ENCODE data around the gene CORO2A. TPM values are rescaled to one million over a fixed set of nuclear protein-coding genes. Genes with fewer than 3 reads are reported as not detected.

CORO2A gene
- polyA plus RNA-seq, 1 of the 3 experiments (the other 2 are of a cell fraction) = 2.3 TPM

DNA sequence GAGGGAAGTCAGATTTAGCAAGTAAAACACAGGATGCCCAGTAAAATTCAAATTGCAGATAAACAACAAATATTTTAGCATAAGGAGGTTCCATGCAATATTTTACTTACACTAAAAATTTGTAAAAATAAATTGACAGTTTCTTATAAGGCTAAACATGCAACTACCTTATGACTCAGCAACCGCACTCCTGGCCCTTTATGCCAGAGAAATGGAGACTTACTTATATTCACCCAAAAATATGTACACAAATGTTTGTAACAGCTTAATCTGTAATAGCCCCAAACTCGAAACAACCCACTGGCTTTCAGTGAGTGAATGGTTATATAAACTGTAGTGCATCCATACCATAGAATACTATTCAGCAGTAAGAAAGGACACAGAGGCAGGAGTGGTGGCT lies 44.9 kb downstream of the CORO2A start:
- H3K9me3 ChIP-seq = no peaks in the 10 kb centered on the region
- no peak overlapping the region for H3K4me3 ChIP-seq (ENCODE audit: low read depth in 2 of 2, low read length in 1 of 2)
- H4K20me1 ChIP-seq (ENCODE audit: insufficient read depth) = no peaks in the 10 kb centered on the region
- no peak for DNase-seq
- CTCF ChIA-PET = interaction anchor here (0.6 to 1.9 kb wide), 2 partner anchors 12 to 95 kb away, joined by 3 to 5 read pairs; no protein-coding TSS in a partner anchor
- no peaks in the 10 kb centered on the region for H3K27me3 ChIP-seq (ENCODE audit: insufficient read depth)
- POLR2A ChIA-PET = no interaction called here
- no peaks in the 10 kb centered on the region for H3K36me3 ChIP-seq (replicated peaks in 1 of 2; ENCODE audit: control insufficient read depth in 1 of 2, insufficient read depth in 2 of 2, low read length in 1 of 2)
- TF ChIP-seq POLR2AphosphoS5 (IDR thresholded peaks at IDR 0.05; ENCODE audit: low read depth, low read length) (no peak), SIN3A (IDR thresholded peaks at IDR 0.05; ENCODE audit: borderline replicate concordance, low read depth, low read length) (no peak), USF1 (IDR thresholded peaks at IDR 0.05; ENCODE audit: borderline replicate concordance, low read depth) (no peak), RXRA (IDR thresholded peaks at IDR 0.05; ENCODE audit: borderline replicate concordance, low read depth) (no peak), MXI1 (IDR thresholded peaks at IDR 0.05; ENCODE audit: low read depth, low read length) (no peak)
- TF ChIP-seq, protein P1, sequence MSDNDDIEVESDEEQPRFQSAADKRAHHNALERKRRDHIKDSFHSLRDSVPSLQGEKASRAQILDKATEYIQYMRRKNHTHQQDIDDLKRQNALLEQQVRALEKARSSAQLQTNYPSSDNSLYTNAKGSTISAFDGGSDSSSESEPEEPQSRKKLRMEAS (IDR thresholded peaks at IDR 0.05; ENCODE audit: low read depth) = no peak
- WGBS (ENCODE audit: low lambda C conversion rate) = 87% methylated on average over 2 of the region's 2 CpGs
- no peak overlapping the region for H3K9ac ChIP-seq
- peaks cover 0 to 26% of the 10 kb centered on the region in 2 experiments; a peak in 1 of 4 replicates for H3K4me1 ChIP-seq (ENCODE audit: control insufficient read depth in 1 of 2, insufficient read depth in 2 of 2, low read depth in 1 of 2, low read length in 1 of 2)
- no peaks in the 10 kb centered on the region for H3K79me2 ChIP-seq (ENCODE audit: insufficient read depth)
- H2AFZ ChIP-seq (ENCODE audit: low read depth) = no peak overlapping the region
- no peaks in the 10 kb centered on the region for H3K9me2 ChIP-seq
- H3F3A ChIP-seq (replicated peaks; ENCODE audit: insufficient read depth) = no peaks in the 10 kb centered on the region
- no peak overlapping the region for H3K27ac ChIP-seq (ENCODE audit: low read depth in 2 of 2, low read length in 1 of 2)
- H3K4me2 ChIP-seq = no peak overlapping the region

- Histone ChIP-seq H3K4me2 (no peak overlapping the region), H3K9me2 (no peaks in the 10 kb centered on the region), H3K27me3 (ENCODE audit: insufficient read depth) (no peaks in the 10 kb centered on the region), H3K27ac (ENCODE audit: low read depth in 2 of 2, low read length in 1 of 2) (peak overlapping the region in 1 of 2 experiments; percentile 78; a peak in 2 of 4 replicates), H3K36me3 (replicated peaks in 1 of 2; ENCODE audit: control insufficient read depth in 1 of 2, insufficient read depth in 2 of 2, low read length in 1 of 2) (no peaks in the 10 kb centered on the region), H4K20me1 (ENCODE audit: insufficient read depth) (no peaks in the 10 kb centered on the region), H3K4me1 (ENCODE audit: control insufficient read depth in 1 of 2, insufficient read depth in 2 of 2, low read depth in 1 of 2, low read length in 1 of 2) (peaks cover 0 to 31% of the 10 kb centered on the region in 2 experiments; a peak in 1 of 4 replicates), H3K79me2 (ENCODE audit: insufficient read depth) (no peaks in the 10 kb centered on the region), H3K9me3 (no peaks in the 10 kb centered on the region), H3K4me3 (ENCODE audit: low read depth in 2 of 2, low read length in 1 of 2) (no peak overlapping the region), H3F3A (replicated peaks; ENCODE audit: insufficient read depth) (no peaks in the 10 kb centered on the region), H2AFZ (ENCODE audit: low read depth) (no peak overlapping the region), H3K9ac (no peak overlapping the region)
- 28% methylated on average over 6 of the region's 7 CpGs for WGBS (ENCODE audit: low lambda C conversion rate)
- DNase-seq = peak; percentile 75
- ChIA-PET CTCF (interaction anchor here (2.3 kb wide), 1 partner anchor 27 kb away, joined by 9 read pairs; the partner anchor contains the start of gene TRIM14), POLR2A (no interaction called here)
- TF ChIP-seq IRF3 (IDR thresholded peaks at IDR 0.05; ENCODE audit: low read depth, low read length) = no peak
- no peak for TF ChIP-seq TEAD4 (IDR thresholded peaks at IDR 0.05; ENCODE audit: borderline replicate concordance, insufficient read depth)
- no peak for TF ChIP-seq FOSL2 (IDR thresholded peaks at IDR 0.05; ENCODE audit: borderline replicate concordance, low read depth)
- no peak for TF ChIP-seq RFX5 (IDR thresholded peaks at IDR 0.05; ENCODE audit: low read length)
- no peak for TF ChIP-seq TCF12 (IDR thresholded peaks at IDR 0.05)
- TF ChIP-seq SIN3A (IDR thresholded peaks at IDR 0.05; ENCODE audit: borderline replicate concordance, low read depth, low read length) = no peak
- no peak for TF ChIP-seq TAF1 (IDR thresholded peaks at IDR 0.05; ENCODE audit: borderline replicate concordance, low read depth, low read length)
- no peak for TF ChIP-seq MXI1 (IDR thresholded peaks at IDR 0.05; ENCODE audit: low read depth, low read length)
- no peak for TF ChIP-seq MEF2A (IDR thresholded peaks at IDR 0.05; ENCODE audit: borderline replicate concordance, low read depth)
- no peak for TF ChIP-seq RXRA (IDR thresholded peaks at IDR 0.05; ENCODE audit: borderline replicate concordance, low read depth)
- peak; percentile 59; the same call in 1 of the 2 replicates for TF ChIP-seq RCOR1 (IDR thresholded peaks at IDR 0.05; ENCODE audit: low read length)
- TF ChIP-seq JUND (IDR thresholded peaks at IDR 0.05) = no peak
- TF ChIP-seq USF1 (IDR thresholded peaks at IDR 0.05; ENCODE audit: borderline replicate concordance, low read depth) = no peak
- no peak for TF ChIP-seq CTCF (IDR thresholded peaks at IDR 0.05)
- TF ChIP-seq, protein P2, sequence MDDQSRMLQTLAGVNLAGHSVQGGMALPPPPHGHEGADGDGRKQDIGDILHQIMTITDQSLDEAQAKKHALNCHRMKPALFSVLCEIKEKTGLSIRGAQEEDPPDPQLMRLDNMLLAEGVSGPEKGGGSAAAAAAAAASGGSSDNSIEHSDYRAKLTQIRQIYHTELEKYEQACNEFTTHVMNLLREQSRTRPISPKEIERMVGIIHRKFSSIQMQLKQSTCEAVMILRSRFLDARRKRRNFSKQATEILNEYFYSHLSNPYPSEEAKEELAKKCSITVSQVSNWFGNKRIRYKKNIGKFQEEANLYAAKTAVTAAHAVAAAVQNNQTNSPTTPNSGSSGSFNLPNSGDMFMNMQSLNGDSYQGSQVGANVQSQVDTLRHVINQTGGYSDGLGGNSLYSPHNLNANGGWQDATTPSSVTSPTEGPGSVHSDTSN (IDR thresholded peaks at IDR 0.05) = no peak
- TF ChIP-seq YY1 (IDR thresholded peaks at IDR 0.05; ENCODE audit: low read depth) = no peak
- TF ChIP-seq, protein P1 (IDR thresholded peaks at IDR 0.05; ENCODE audit: low read depth) = no peak
- TF ChIP-seq FOXM1 (IDR thresholded peaks at IDR 0.05; ENCODE audit: low read depth) = no peak
These were observed 46.1 kb downstream of the CORO2A start for GRCh38 chr9:98146101-98146991.
